SK-N-MC (cell line): ENCODE results near the gene RASSF4.

Source experiments
- EZH2 ChIP-seq: fragments of 200-600 bp; sonication (generic); IDR thresholded peaks from one replicate; pipeline ENCODE4 v1.6.1; 2017; ENCODE audit warnings: antibody characterized with exemption
- FOXP2 ChIP-seq: optimal IDR thresholded peaks from 2 replicates; pipeline ENCODE3; 2011; ENCODE audit warnings: mild to moderate bottlenecking, moderate library complexity; ENCODE audit not compliant: insufficient read depth; ENCODE audit errors: extremely low read length, control extremely low read depth
- POLR2AphosphoS5 ChIP-seq: IDR thresholded peaks from 2 replicates; pipeline ENCODE4 v1.6.1; 2012; ENCODE audit warnings: mild to moderate bottlenecking, low read depth, low read length, borderline replicate concordance

GRCh38 chr10:44956226-44956625, 3.4 kb upstream of the RASSF4 start:
- no peak for TF ChIP-seq POLR2AphosphoS5
- no peak for TF ChIP-seq EZH2
- no peak for TF ChIP-seq FOXP2
